H1 (cell line): ENCODE measurements around the gene RPL36AL. TPM values are rescaled to one million over a fixed set of nuclear protein-coding genes. Genes with fewer than 3 reads are reported as not detected.

ENCODE experiments used
- CBX8 ChIP-seq: fragments of 300-800, 300-1000 bp; sonication (generic); IDR thresholded peaks from 2 replicates; pipeline ENCODE4 v1.7.1; 2016; ENCODE audit warnings: low read depth, low read length, borderline replicate concordance
- FOSL1 ChIP-seq: IDR thresholded peaks from 2 replicates; pipeline ENCODE4 v1.6.1; 2011; ENCODE audit warnings: mild to moderate bottlenecking, low read depth, low read length, moderate library complexity; ENCODE audit not compliant: insufficient read depth
- GTF2F1 ChIP-seq: IDR thresholded peaks from 2 replicates; pipeline ENCODE4 v1.6.1; 2012; ENCODE audit warnings: low read depth, low read length, improper control_type of control experiment, borderline replicate concordance
- HDAC6 ChIP-seq: IDR thresholded peaks from one replicate; pipeline ENCODE4 v1.7.1; 2012; ENCODE audit warnings: low read depth, mild to moderate bottlenecking, inconsistent platforms, low read length, moderate library complexity
- PHF8 ChIP-seq: fragments of 200-600 bp; sonication (generic); conservative IDR thresholded peaks from 2 replicates; pipeline ENCODE4 v1.7.1; 2012; ENCODE audit warnings: low read depth, mild to moderate bottlenecking, inconsistent platforms, low read length, moderate library complexity
- POLR2A ChIP-seq, 2 experiments: IDR thresholded peaks; 1 replicate in 1 of 2; 2 replicates in 1 of 2; pipeline ENCODE4 v1.6.1; 2011; ENCODE audit warnings: low read depth in 2 of 2, low read length in 2 of 2, mild to moderate bottlenecking in 2 of 2; ENCODE audit errors: control extremely low read depth in 1 of 2
- SP1 ChIP-seq: IDR thresholded peaks from 2 replicates; pipeline ENCODE4 v1.6.1; 2011; ENCODE audit warnings: low read depth, low read length
- TEAD4 ChIP-seq: IDR thresholded peaks from 2 replicates; pipeline ENCODE4 v1.6.1; 2012; ENCODE audit warnings: low read depth, low read length, inconsistent platforms, mixed read lengths
- polyA plus RNA-seq, 7 experiments: library from polyadenylated mRNA; depleted of rRNA in 3 of 7; stranded (reverse) in 5 of 7; unstranded in 2 of 7; fragments of >200 nt in 5 of 7; fragments of 200-250 nt in 2 of 7; gene quantifications; 1 replicate in 5 of 7; 2 replicates in 1 of 7; 4 replicates in 1 of 7; pipeline versions ENCODE4 v1.2.1 to v1.2.3, GENCODE V29; 2011 to 2013; ENCODE audit warnings: missing spikeins in 2 of 7, mixed read lengths in 2 of 7
- total RNA-seq: library from RNA; stranded (reverse); fragmentation: NEBNext Ultra II Directional; extraction: Animal tissue kit (Norgen Biotek cat#: 25700); gene quantifications from 2 replicates; pipeline ENCODE4 v1.2.1, GENCODE V29; 2021

Gene RPL36AL
- total and polyA plus RNA-seq, 2 of the 8 experiments (the other 6 are each of a cell fraction or from before 2014, with no cell fraction given), result 138 to 230 TPM

GRCh38 chr14:49582113-49582977, 38.1 kb downstream of the RPL36AL start (continued):
- no peak for TF ChIP-seq SP1
- TF ChIP-seq POLR2A (IDR thresholded peaks at IDR 0.05; ENCODE audit: control extremely low read depth in 1 of 2, low read depth in 2 of 2, low read length in 2 of 2), result peak; percentile 78 to 89
- no peak for TF ChIP-seq CBX8
- TF ChIP-seq GTF2F1, result peak; percentile 61; the same call in 1 of the 2 replicates
- no peak for TF ChIP-seq HDAC6
- TF ChIP-seq TEAD4, result no peak
- TF ChIP-seq PHF8, result no peak
- no peak for TF ChIP-seq FOSL1
